Measurements from ENCODE around the gene FREM1.

Gene FREM1

GRCh38 chr9:14857449-14858305 is 52.6 kb downstream of the FREM1 start:
- no peak overlapping the region for H2BK120ac ChIP-seq (ENCODE audit: low read depth, low read length)
- DNase-seq (ENCODE audit: low spot score): no peak
- H3K14ac ChIP-seq (ENCODE audit: low read length): no peak overlapping the region
- H3K4ac ChIP-seq (ENCODE audit: low read length): no peak overlapping the region
- H3K9ac ChIP-seq (ENCODE audit: low read depth, low read length, poor library complexity): no peak overlapping the region
- no CpG with 5 or more reads among the region's 7 CpGs for WGBS, 2 donors (ENCODE audit: extremely low coverage in 2 of 2, insufficient read length in 2 of 2, insufficient replicate concordance in 1 of 2)
- no peak overlapping the region for H3K23ac ChIP-seq (ENCODE audit: low read depth, low read length, poor library complexity)
- H3K18ac ChIP-seq (ENCODE audit: low read length): no peak overlapping the region
- no peaks in the 10 kb centered on the region for H3K27me3 ChIP-seq (ENCODE audit: control insufficient read depth in 3 of 3, insufficient read depth in 3 of 3, low read depth in 1 of 3, low read length in 3 of 3)
- H3K4me3 ChIP-seq (ENCODE audit: low read length in 2 of 2): no peak overlapping the region
- H2AK5ac ChIP-seq (ENCODE audit: low read depth, low read length): no peak overlapping the region
- H3K36me3 ChIP-seq (replicated peaks in 1 of 2; ENCODE audit: control insufficient read depth in 2 of 2, insufficient read depth in 2 of 2, low read length in 2 of 2): peaks cover 0 to 87% of the 10 kb centered on the region in 2 donors
- H3K9me3 ChIP-seq (replicated peaks in 1 of 2; ENCODE audit: control insufficient read depth in 2 of 2, insufficient read depth in 1 of 2, low read depth in 1 of 2, low read length in 2 of 2): no peaks in the 10 kb centered on the region
- no peak overlapping the region for H2BK15ac ChIP-seq (ENCODE audit: low read length)
- H2AFZ ChIP-seq (ENCODE audit: low read length): no peak overlapping the region
- no peaks in the 10 kb centered on the region for H3K79me1 ChIP-seq (ENCODE audit: low read depth, low read length)
- no peak overlapping the region for H3K4me2 ChIP-seq (ENCODE audit: insufficient read depth, low read length, poor library complexity, severe bottlenecking)
- no peak overlapping the region for H2BK5ac ChIP-seq (ENCODE audit: low read length)
- H3K4me1 ChIP-seq (ENCODE audit: control insufficient read depth in 2 of 2, insufficient read depth in 1 of 2, low read depth in 1 of 2, low read length in 2 of 2): no peaks in the 10 kb centered on the region
- H4K8ac ChIP-seq (ENCODE audit: low read depth, low read length): no peak overlapping the region
- H2BK12ac ChIP-seq (ENCODE audit: low read length): no peak overlapping the region
- no peak overlapping the region for H4K91ac ChIP-seq (ENCODE audit: low read depth, low read length, poor library complexity)
- no peak overlapping the region for H3K27ac ChIP-seq (replicated peaks; ENCODE audit: low read length)

DNA sequence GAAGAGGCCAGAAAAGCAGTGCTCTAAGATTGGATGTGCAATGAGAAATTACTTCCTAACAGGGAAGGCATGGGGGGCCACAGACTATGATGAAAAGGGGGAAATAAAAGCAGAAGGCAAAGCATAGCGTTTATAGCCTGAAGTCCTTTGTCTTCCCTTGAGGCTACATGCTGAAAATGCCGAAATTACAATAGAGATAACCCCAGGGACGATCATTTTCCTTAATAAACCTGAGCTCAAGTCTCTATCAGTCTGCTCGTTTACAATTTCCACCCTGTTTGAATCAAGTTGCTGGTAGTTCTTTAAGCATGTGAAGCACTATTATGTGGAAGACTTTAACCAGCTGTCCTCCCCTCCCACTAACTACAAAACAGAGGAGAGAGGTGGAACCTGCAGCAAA is 60.4 kb downstream of the FREM1 start:
- Histone ChIP-seq H2BK15ac (ENCODE audit: low read length) (no peak overlapping the region), H3K79me1 (ENCODE audit: low read depth, low read length) (no peaks in the 10 kb centered on the region), H3K36me3 (replicated peaks in 1 of 2; ENCODE audit: control insufficient read depth in 2 of 2, insufficient read depth in 2 of 2, low read length in 2 of 2) (peaks cover 0 to 98% of the 10 kb centered on the region in 2 donors), H4K91ac (ENCODE audit: low read depth, low read length, poor library complexity) (no peak overlapping the region), H2AFZ (ENCODE audit: low read length) (no peak overlapping the region), H3K9me3 (replicated peaks in 1 of 2; ENCODE audit: control insufficient read depth in 2 of 2, insufficient read depth in 1 of 2, low read depth in 1 of 2, low read length in 2 of 2) (no peaks in the 10 kb centered on the region), H3K27me3 (ENCODE audit: control insufficient read depth in 3 of 3, insufficient read depth in 3 of 3, low read depth in 1 of 3, low read length in 3 of 3) (no peaks in the 10 kb centered on the region), H2AK5ac (ENCODE audit: low read depth, low read length) (no peak overlapping the region), H3K27ac (replicated peaks; ENCODE audit: low read length) (no peak overlapping the region), H3K9ac (ENCODE audit: low read depth, low read length, poor library complexity) (no peak overlapping the region), H2BK5ac (ENCODE audit: low read length) (no peak overlapping the region), H3K4me3 (ENCODE audit: low read length in 2 of 2) (no peak overlapping the region), H2BK12ac (ENCODE audit: low read length) (no peak overlapping the region), H3K4me1 (ENCODE audit: control insufficient read depth in 2 of 2, insufficient read depth in 1 of 2, low read depth in 1 of 2, low read length in 2 of 2) (peaks cover 0 to 2% of the 10 kb centered on the region in 2 donors), H3K23ac (ENCODE audit: low read depth, low read length, poor library complexity) (no peak overlapping the region), H3K18ac (ENCODE audit: low read length) (no peak overlapping the region), H3K4me2 (ENCODE audit: insufficient read depth, low read length, poor library complexity, severe bottlenecking) (no peak overlapping the region), H4K8ac (ENCODE audit: low read depth, low read length) (no peak overlapping the region), H3K4ac (ENCODE audit: low read length) (no peak overlapping the region), H3K14ac (ENCODE audit: low read length) (no peak overlapping the region), H2BK120ac (ENCODE audit: low read depth, low read length) (no peak overlapping the region)
- WGBS, 2 donors (ENCODE audit: extremely low coverage in 2 of 2, insufficient read length in 2 of 2, insufficient replicate concordance in 1 of 2): no CpG with 5 or more reads among the region's 4 CpGs
- no peak for DNase-seq (ENCODE audit: low spot score)

- Histone ChIP-seq H2AFZ (ENCODE audit: low read length) (no peak overlapping the region), H3K4me2 (ENCODE audit: insufficient read depth, low read length, poor library complexity, severe bottlenecking) (no peak overlapping the region), H4K8ac (ENCODE audit: low read depth, low read length) (no peak overlapping the region), H3K36me3 (replicated peaks in 1 of 2; ENCODE audit: control insufficient read depth in 2 of 2, insufficient read depth in 2 of 2, low read length in 2 of 2) (peaks cover 0 to 98% of the 10 kb centered on the region in 2 donors), H3K27ac (replicated peaks; ENCODE audit: low read length) (no peak overlapping the region), H3K4me1 (ENCODE audit: control insufficient read depth in 2 of 2, insufficient read depth in 1 of 2, low read depth in 1 of 2, low read length in 2 of 2) (peaks cover 0 to 2% of the 10 kb centered on the region in 2 donors), H3K14ac (ENCODE audit: low read length) (no peak overlapping the region), H2BK120ac (ENCODE audit: low read depth, low read length) (no peak overlapping the region), H2AK5ac (ENCODE audit: low read depth, low read length) (no peak overlapping the region), H3K4ac (ENCODE audit: low read length) (no peak overlapping the region), H3K23ac (ENCODE audit: low read depth, low read length, poor library complexity) (no peak overlapping the region), H3K4me3 (ENCODE audit: low read length in 2 of 2) (no peak overlapping the region), H3K27me3 (ENCODE audit: control insufficient read depth in 3 of 3, insufficient read depth in 3 of 3, low read depth in 1 of 3, low read length in 3 of 3) (no peaks in the 10 kb centered on the region), H2BK5ac (ENCODE audit: low read length) (no peak overlapping the region), H3K9ac (ENCODE audit: low read depth, low read length, poor library complexity) (no peak overlapping the region), H2BK12ac (ENCODE audit: low read length) (no peak overlapping the region), H3K79me1 (ENCODE audit: low read depth, low read length) (no peaks in the 10 kb centered on the region), H3K18ac (ENCODE audit: low read length) (no peak overlapping the region), H2BK15ac (ENCODE audit: low read length) (no peak overlapping the region), H4K91ac (ENCODE audit: low read depth, low read length, poor library complexity) (no peak overlapping the region), H3K9me3 (replicated peaks in 1 of 2; ENCODE audit: control insufficient read depth in 2 of 2, insufficient read depth in 1 of 2, low read depth in 1 of 2, low read length in 2 of 2) (no peaks in the 10 kb centered on the region)
- DNase-seq (ENCODE audit: low spot score): no peak
- no CpG with 5 or more reads among the region's 3 CpGs for WGBS, 2 donors (ENCODE audit: extremely low coverage in 2 of 2, insufficient read length in 2 of 2, insufficient replicate concordance in 1 of 2)
Measured at GRCh38 chr9:14849296-14849695, 60.9 kb downstream of the FREM1 start.

GRCh38 chr9:14846871-14847311 is 63.3 kb downstream of the FREM1 start:
- no peak overlapping the region for H2BK5ac ChIP-seq (ENCODE audit: low read length)
- H4K91ac ChIP-seq (ENCODE audit: low read depth, low read length, poor library complexity): no peak overlapping the region
- no peak overlapping the region for H3K4me3 ChIP-seq (ENCODE audit: low read length in 2 of 2)
- H3K9ac ChIP-seq (ENCODE audit: low read depth, low read length, poor library complexity): no peak overlapping the region
- no peak overlapping the region for H3K27ac ChIP-seq (replicated peaks; ENCODE audit: low read length)
- no peak overlapping the region for H2BK15ac ChIP-seq (ENCODE audit: low read length)
- H3K4me2 ChIP-seq (ENCODE audit: insufficient read depth, low read length, poor library complexity, severe bottlenecking): no peak overlapping the region
- no peak overlapping the region for H2AFZ ChIP-seq (ENCODE audit: low read length)
- H4K8ac ChIP-seq (ENCODE audit: low read depth, low read length): no peak overlapping the region
- DNase-seq (ENCODE audit: low spot score): peak; percentile 40
- peaks cover 0 to 97% of the 10 kb centered on the region in 2 donors for H3K36me3 ChIP-seq (replicated peaks in 1 of 2; ENCODE audit: control insufficient read depth in 2 of 2, insufficient read depth in 2 of 2, low read length in 2 of 2)
- no peaks in the 10 kb centered on the region for H3K79me1 ChIP-seq (ENCODE audit: low read depth, low read length)
- no CpG with 5 or more reads among the region's 3 CpGs for WGBS, 2 donors (ENCODE audit: extremely low coverage in 2 of 2, insufficient read length in 2 of 2, insufficient replicate concordance in 1 of 2)
- no peak overlapping the region for H3K4ac ChIP-seq (ENCODE audit: low read length)
- no peak overlapping the region for H3K18ac ChIP-seq (ENCODE audit: low read length)
- no peak overlapping the region for H2BK12ac ChIP-seq (ENCODE audit: low read length)
- no peak overlapping the region for H2AK5ac ChIP-seq (ENCODE audit: low read depth, low read length)
- no peak overlapping the region for H3K23ac ChIP-seq (ENCODE audit: low read depth, low read length, poor library complexity)
- no peak overlapping the region for H2BK120ac ChIP-seq (ENCODE audit: low read depth, low read length)
- H3K9me3 ChIP-seq (replicated peaks in 1 of 2; ENCODE audit: control insufficient read depth in 2 of 2, insufficient read depth in 1 of 2, low read depth in 1 of 2, low read length in 2 of 2): no peaks in the 10 kb centered on the region
- no peak overlapping the region for H3K14ac ChIP-seq (ENCODE audit: low read length)
- no peaks in the 10 kb centered on the region for H3K27me3 ChIP-seq (ENCODE audit: control insufficient read depth in 3 of 3, insufficient read depth in 3 of 3, low read depth in 1 of 3, low read length in 3 of 3)
- H3K4me1 ChIP-seq (ENCODE audit: control insufficient read depth in 2 of 2, insufficient read depth in 1 of 2, low read depth in 1 of 2, low read length in 2 of 2): peaks cover 0 to 2% of the 10 kb centered on the region in 2 donors

All from neuronal stem cell (in vitro differentiated cells).